ENCODE measurements around the gene FAM221B.

Gene FAM221B

DNA sequence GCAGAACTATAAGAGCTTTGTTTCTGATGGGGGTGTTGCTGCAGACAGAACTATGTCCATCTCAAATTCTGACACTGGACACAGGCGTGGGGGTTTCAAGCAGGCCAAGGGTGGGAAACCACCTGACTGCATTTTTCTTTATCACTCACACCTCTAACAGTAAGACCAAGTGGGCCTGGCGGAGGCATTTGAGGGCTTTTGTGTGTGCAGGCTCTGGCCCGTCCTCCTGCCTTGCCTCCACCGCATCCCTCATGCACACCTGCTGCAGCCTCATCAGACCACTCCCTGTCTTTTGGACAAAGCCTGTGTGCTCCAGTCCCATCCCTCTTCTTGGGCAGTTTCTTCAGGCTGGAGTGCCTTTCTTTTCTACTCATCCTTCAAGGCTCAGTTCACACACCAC, 33.8 kb upstream of the FAM221B start:
- DNase-seq: no peak
- no peaks in the 10 kb centered on the region for H3K27me3 ChIP-seq (replicated peaks; ENCODE audit: insufficient read depth, low read length)
- TF ChIP-seq CTCF (IDR thresholded peaks at IDR 0.05; ENCODE audit: low read length): no peak
- TF ChIP-seq EZH2 (optimal IDR thresholded peaks at IDR 0.05; ENCODE audit: low read depth, low read length): no peak
- no peak for TF ChIP-seq EZH2phosphoT487 (IDR thresholded peaks at IDR 0.05; ENCODE audit: low read length)

GRCh38 chr9:35861161-35861897, 32.8 kb upstream of the FAM221B start:
- Histone ChIP-seq H3K4me3 (ENCODE audit: low read length) (no peak overlapping the region), H3K4me2 (ENCODE audit: low read depth, low read length) (no peak overlapping the region), H3K9me3 (replicated peaks; ENCODE audit: insufficient read depth, low read length) (no peaks in the 10 kb centered on the region), H3F3A (ENCODE audit: insufficient read depth, low read length) (no peaks in the 10 kb centered on the region), H3K27ac (ENCODE audit: low read length) (no peak overlapping the region), H3K79me2 (ENCODE audit: low read length) (no peaks in the 10 kb centered on the region), H3K36me3 (replicated peaks; ENCODE audit: insufficient read depth, low read length) (no peaks in the 10 kb centered on the region), H4K20me1 (ENCODE audit: insufficient read depth, low read length) (no peaks in the 10 kb centered on the region), H3K9me2 (replicated peaks; ENCODE audit: insufficient read depth, low read length) (no peaks in the 10 kb centered on the region), H2AFZ (ENCODE audit: low read length) (no peak overlapping the region), H3K4me1 (ENCODE audit: low read length) (no peaks in the 10 kb centered on the region), H3K27me3 (replicated peaks; ENCODE audit: insufficient read depth, low read length) (no peaks in the 10 kb centered on the region), H3K9ac (ENCODE audit: low read length) (no peak overlapping the region)
- no peak for DNase-seq
- TF ChIP-seq EZH2phosphoT487 (IDR thresholded peaks at IDR 0.05; ENCODE audit: low read length): no peak
- TF ChIP-seq CTCF (IDR thresholded peaks at IDR 0.05; ENCODE audit: low read length): no peak
- no peak for TF ChIP-seq EZH2 (optimal IDR thresholded peaks at IDR 0.05; ENCODE audit: low read depth, low read length)

More for the DNA sequence above, 33.8 kb upstream of the FAM221B start:
- Histone ChIP-seq H3K4me3 (ENCODE audit: low read length) (no peak overlapping the region), H3F3A (ENCODE audit: insufficient read depth, low read length) (no peaks in the 10 kb centered on the region), H3K9me2 (replicated peaks; ENCODE audit: insufficient read depth, low read length) (no peaks in the 10 kb centered on the region), H4K20me1 (ENCODE audit: insufficient read depth, low read length) (no peaks in the 10 kb centered on the region), H3K4me2 (ENCODE audit: low read depth, low read length) (no peak overlapping the region), H3K36me3 (replicated peaks; ENCODE audit: insufficient read depth, low read length) (no peaks in the 10 kb centered on the region), H3K4me1 (ENCODE audit: low read length) (no peaks in the 10 kb centered on the region), H3K27ac (ENCODE audit: low read length) (no peak overlapping the region), H3K9me3 (replicated peaks; ENCODE audit: insufficient read depth, low read length) (no peaks in the 10 kb centered on the region), H3K9ac (ENCODE audit: low read length) (no peak overlapping the region), H3K79me2 (ENCODE audit: low read length) (no peaks in the 10 kb centered on the region), H2AFZ (ENCODE audit: low read length) (no peak overlapping the region)

- Histone ChIP-seq H3K27me3 (replicated peaks; ENCODE audit: insufficient read depth, low read length) (no peaks in the 10 kb centered on the region), H3K9me2 (replicated peaks; ENCODE audit: insufficient read depth, low read length) (no peaks in the 10 kb centered on the region), H4K20me1 (ENCODE audit: insufficient read depth, low read length) (no peaks in the 10 kb centered on the region), H3F3A (ENCODE audit: insufficient read depth, low read length) (no peaks in the 10 kb centered on the region), H3K9ac (ENCODE audit: low read length) (no peak overlapping the region), H3K4me2 (ENCODE audit: low read depth, low read length) (no peak overlapping the region), H3K79me2 (ENCODE audit: low read length) (no peaks in the 10 kb centered on the region), H2AFZ (ENCODE audit: low read length) (no peak overlapping the region), H3K9me3 (replicated peaks; ENCODE audit: insufficient read depth, low read length) (no peaks in the 10 kb centered on the region), H3K4me1 (ENCODE audit: low read length) (no peaks in the 10 kb centered on the region), H3K36me3 (replicated peaks; ENCODE audit: insufficient read depth, low read length) (no peaks in the 10 kb centered on the region), H3K27ac (ENCODE audit: low read length) (no peak overlapping the region), H3K4me3 (ENCODE audit: low read length) (no peak overlapping the region)
- no peak for DNase-seq
- TF ChIP-seq EZH2 (optimal IDR thresholded peaks at IDR 0.05; ENCODE audit: low read depth, low read length) (no peak), CTCF (IDR thresholded peaks at IDR 0.05; ENCODE audit: low read length) (no peak), EZH2phosphoT487 (IDR thresholded peaks at IDR 0.05; ENCODE audit: low read length) (no peak)
Observed at GRCh38 chr9:35859990-35860339, 31.4 kb upstream of the FAM221B start.

All from MM.1S (cell line).